Adrenal gland (tissue), 12 donors: ENCODE measurements around the gene GPR78. TPM values are rescaled to one million over a fixed set of nuclear protein-coding genes. Genes with fewer than 3 reads are reported as not detected.

Source experiments
- DNase-seq, 7 donors: peaks; one replicate each; pipeline ENCODE4 v3.0.0-alpha.2; 2019 to 2020
- H3K27ac ChIP-seq, 5 donors: fragments of 200-600 bp; sonication (generic) in 4 of 5; 1 replicate in 3 of 5; 2 replicates in 2 of 5; pipeline versions ENCODE4 v1.5.1 to v1.8.0; 2016 to 2020; ENCODE audit warnings: mild to moderate bottlenecking in 1 of 5
- H3K27me3 ChIP-seq: fragments of 200-600 bp; 2 replicates; pipeline ENCODE4 v1.8.0; 2021
- H3K36me3 ChIP-seq, 2 donors: fragments of 200-600 bp; replicated peaks in 1 of 2; 1 replicate in 1 of 2; 2 replicates in 1 of 2; pipeline versions ENCODE4 v1.5.1 to v1.8.0; 2018 to 2022
- H3K4me1 ChIP-seq, 2 donors: fragments of 200-600 bp; replicated peaks in 1 of 2; 1 replicate in 1 of 2; 2 replicates in 1 of 2; pipeline versions ENCODE4 v1.5.1 to v1.8.0; 2018 to 2021
- H3K4me3 ChIP-seq, 4 donors: fragments of 200-600 bp; sonication (generic) in 3 of 4; one replicate each; pipeline ENCODE4 v1.5.1; 2016 to 2018
- H3K9me3 ChIP-seq, 3 donors: fragments of 200-600 bp; sonication (generic) in 1 of 3; replicated peaks in 1 of 3; 1 replicate in 2 of 3; 2 replicates in 1 of 3; pipeline versions ENCODE4 v1.5.1 to v1.8.0; 2016 to 2021
- CTCF ChIP-seq, 6 experiments: fragments of 450-650 bp in 4 of 6; fragments of 200-600 bp in 2 of 6; sonication (generic) in 1 of 6; IDR thresholded peaks; 1 replicate in 5 of 6; 2 replicates in 1 of 6; pipeline versions ENCODE4 v1.5.1 to v1.8.0; 2016 to 2021; ENCODE audit warnings: antibody characterized with exemption in 6 of 6, mild to moderate bottlenecking in 2 of 6, moderate library complexity in 1 of 6
- POLR2A ChIP-seq, 2 donors: fragments of 450-650 bp; IDR thresholded peaks; one replicate each; pipeline ENCODE4 v1.6.1; 2017; ENCODE audit warnings: antibody characterized with exemption in 2 of 2, mild to moderate bottlenecking in 2 of 2, moderate library complexity in 1 of 2
- WGBS, 4 donors: extraction: QIAGEN DNeasy Blood & Tissue Kit in 2 of 4; methylation state at CpG; one replicate each; pipeline versions ENCODE4 v1.1.5 to v1.1.7; 2013 to 2017; 5-methylcytosine and 5-hydroxymethylcytosine counted together
- intact Hi-C, 2 donors: fragments of 100-400 bp; cut with DNase I; formaldehyde crosslinking; loops; one replicate each; pipeline versions ENCODE4 v1.14.1 to v1.15.0; 2022 to 2023
- polyA plus RNA-seq, 3 donors: library from polyadenylated mRNA; stranded (reverse); fragments of 200-250 nt in 2 of 3; fragments of 350-450 nt in 1 of 3; fragmentation: Illumina TruSeq in 1 of 3; extraction: RNeasy Lipid Tissue Mini Kit (QIAGEN cat#74804) in 1 of 3; gene quantifications; one replicate each; pipeline ENCODE4 v1.2.3, GENCODE V29; 2013 to 2014
- total RNA-seq, 9 donors: library from RNA; depleted of rRNA in 4 of 9; stranded (reverse); fragments of >200 nt in 4 of 9; fragments of 120-200 nt in 1 of 9; fragmentation: NEBNext Ultra II Directional in 1 of 9; extraction: Animal tissue kit (Norgen Biotek cat#: 25700) in 1 of 9; gene quantifications; one replicate each; pipeline versions ENCODE4 v1.1.0 to v1.2.4, GENCODE V29; 2013 to 2023
- donor health status: healthy with polysubstance abuse.
- donor health status: Bipolar disorder and iron deficiency.
- donor health status: DM: yes; HTN: yes; CAD: no.
- donor health status: DM: no; HTN: no; CAD: no.
- donor health status: DM: no; HTN: no; CAD: no.
- donor health status: DM: yes; HTN: yes; CAD: no.

The GPR78 gene
- total and polyA plus RNA-seq, 12 donors = 0.03 to 0.08 (median 0.07) TPM; not detected in 8

DNA sequence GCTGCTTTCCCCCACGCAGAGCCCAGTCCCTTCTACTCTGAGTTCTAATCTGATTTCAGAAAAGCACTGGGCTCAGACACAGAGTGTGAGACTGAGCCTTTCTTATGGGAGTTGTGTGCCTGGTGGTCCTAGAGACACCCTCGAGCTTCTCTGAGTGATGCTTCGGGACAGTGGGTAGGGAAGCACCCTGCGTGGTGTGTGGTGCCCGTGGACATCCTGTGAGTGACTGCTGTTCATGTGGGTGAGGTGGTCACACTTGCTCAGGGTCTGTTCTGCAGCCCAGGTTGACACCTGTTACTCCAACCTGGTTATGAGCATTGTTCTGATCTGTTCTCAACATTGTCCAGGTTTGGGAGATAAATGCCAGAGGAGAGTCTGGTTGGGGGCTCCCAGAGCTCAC is 6.1 kb downstream of the GPR78 start:
- Histone ChIP-seq H3K27ac (no peak overlapping the region), H3K9me3 (no peaks in the 10 kb centered on the region), H3K4me1 (no peaks in the 10 kb centered on the region), H3K36me3 (no peaks in the 10 kb centered on the region), H3K27me3 (peaks cover 7% of the 10 kb centered on the region), H3K4me3 (no peak overlapping the region)
- WGBS, 4 donors = 45 to 70% (median 54%) methylated on average over 4 to 5 of the region's 5 CpGs
- no peak for DNase-seq
- TF ChIP-seq CTCF (IDR thresholded peaks at IDR 0.05) = no peak
- TF ChIP-seq POLR2A (IDR thresholded peaks at IDR 0.05) = no peak
- intact Hi-C loops = no loop called here

- Histone ChIP-seq H3K36me3 (no peaks in the 10 kb centered on the region), H3K4me3 (no peak overlapping the region), H3K27ac (no peak overlapping the region), H3K4me1 (no peaks in the 10 kb centered on the region), H3K9me3 (no peaks in the 10 kb centered on the region), H3K27me3 (peaks cover 5% of the 10 kb centered on the region)
- no peak for DNase-seq
- intact Hi-C loops = no loop called here
- TF ChIP-seq POLR2A (IDR thresholded peaks at IDR 0.05) (no peak), CTCF (IDR thresholded peaks at IDR 0.05) (no peak)
- 75 to 85% (median 79%) methylated on average over 12 to 37 of the region's 37 CpGs for WGBS, 4 donors
These were observed 6.7 kb downstream of the GPR78 start for GRCh38 chr4:8586671-8587468.

DNA sequence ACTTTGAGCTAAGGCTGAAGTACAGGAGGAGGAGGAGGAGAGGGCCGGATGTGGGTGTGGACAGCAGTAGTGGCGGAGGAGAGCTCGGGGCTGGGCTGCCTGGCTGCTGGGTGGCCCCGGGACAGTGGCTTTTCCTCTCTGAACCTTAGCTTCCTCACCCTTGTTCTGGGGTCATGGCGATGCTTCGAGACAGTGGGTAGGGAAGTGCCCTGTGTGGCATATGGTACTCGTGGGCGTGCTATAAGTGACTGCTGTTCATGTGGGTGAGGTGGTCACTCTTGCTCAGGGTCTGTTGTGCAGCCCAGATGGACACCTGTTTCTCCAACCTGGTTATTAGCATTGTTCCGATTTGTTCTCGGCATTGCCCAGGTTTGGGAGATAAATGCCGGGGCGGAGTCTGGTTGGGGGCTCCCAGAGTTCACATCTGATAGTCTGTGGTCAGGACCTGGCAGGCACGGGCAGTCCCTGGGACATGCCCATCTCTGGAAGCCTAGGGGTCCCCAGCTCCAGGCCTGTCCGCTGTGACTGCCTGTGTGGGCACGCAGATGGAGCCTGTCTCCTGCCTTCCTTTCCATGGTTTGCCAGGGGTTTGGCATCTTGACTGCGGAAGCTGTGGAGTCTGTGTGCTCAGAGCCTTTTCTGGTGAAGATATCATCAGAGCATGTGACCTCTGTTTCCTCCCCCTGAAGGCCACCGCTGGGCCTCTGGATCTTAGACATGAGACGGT is 7.4 kb downstream of the GPR78 start:
- no peaks in the 10 kb centered on the region for H3K9me3 ChIP-seq
- DNase-seq = no peak
- intact Hi-C loops = no loop called here
- TF ChIP-seq POLR2A (IDR thresholded peaks at IDR 0.05) (no peak), CTCF (IDR thresholded peaks at IDR 0.05) (no peak)
- WGBS, 4 donors = 70 to 90% (median 77%) methylated on average over 10 to 18 of the region's 18 CpGs
- peaks cover 13% of the 10 kb centered on the region for H3K27me3 ChIP-seq
- H3K4me3 ChIP-seq = no peak overlapping the region
- H3K36me3 ChIP-seq = no peaks in the 10 kb centered on the region
- H3K4me1 ChIP-seq = no peaks in the 10 kb centered on the region
- H3K27ac ChIP-seq = no peak overlapping the region

DNA sequence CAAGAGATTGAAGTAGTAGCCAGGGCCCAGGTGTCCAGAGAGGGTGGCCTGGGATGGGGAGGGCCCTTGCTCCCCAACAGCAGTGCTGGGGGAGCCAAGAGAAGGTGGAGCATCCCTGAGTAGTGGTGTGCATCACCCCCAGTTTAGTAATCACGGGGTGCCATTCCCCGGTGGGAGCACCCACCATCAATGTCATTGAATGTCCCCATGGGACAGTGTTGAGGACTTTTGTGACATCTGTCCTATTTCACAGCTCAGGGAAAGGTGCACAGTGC is 7.9 kb downstream of the GPR78 start:
- 81 to 92% (median 87%) methylated on average over 2 of the region's 2 CpGs for WGBS, 4 donors
- no peak overlapping the region for H3K27ac ChIP-seq
- no peak for TF ChIP-seq POLR2A (IDR thresholded peaks at IDR 0.05)
- no peak for TF ChIP-seq CTCF (IDR thresholded peaks at IDR 0.05)
- H3K9me3 ChIP-seq = no peaks in the 10 kb centered on the region
- H3K4me1 ChIP-seq = no peaks in the 10 kb centered on the region
- H3K36me3 ChIP-seq = no peaks in the 10 kb centered on the region
- DNase-seq = no peak
- H3K4me3 ChIP-seq = no peak overlapping the region
- H3K27me3 ChIP-seq = peaks cover 15% of the 10 kb centered on the region
- intact Hi-C loops = no loop called here
